GM23248 (cell line): ENCODE measurements around the gene FZD10. TPM values are rescaled to one million over a fixed set of nuclear protein-coding genes. Genes with fewer than 3 reads are reported as not detected.

Source experiments
- DNase-seq: peaks from one replicate; pipeline ENCODE4 v3.0.0-alpha.2; 2015
- H2AFZ ChIP-seq: fragments of 200-600 bp; sonication (generic); 2 replicates; pipeline ENCODE4 v1.6.1; 2016; ENCODE audit warnings: antibody characterized with exemption
- H3F3A ChIP-seq: fragments of 200-600 bp; sonication (generic); 2 replicates; pipeline ENCODE4 v1.6.1; 2016; ENCODE audit warnings: mild to moderate bottlenecking, antibody characterized with exemption, mixed run types; ENCODE audit not compliant: insufficient read depth
- H3K27ac ChIP-seq: fragments of 200-600 bp; sonication (generic); 2 replicates; pipeline ENCODE4 v1.5.1; 2016; ENCODE audit warnings: mild to moderate bottlenecking
- H3K27me3 ChIP-seq: fragments of 200-600 bp; sonication (generic); replicated peaks from 2 replicates; pipeline ENCODE4 v1.6.1; 2016; ENCODE audit warnings: mild to moderate bottlenecking; ENCODE audit not compliant: insufficient read depth
- H3K36me3 ChIP-seq: fragments of 200-600 bp; sonication (generic); 2 replicates; pipeline ENCODE4 v1.6.1; 2016; ENCODE audit warnings: low read depth, mild to moderate bottlenecking
- H3K4me1 ChIP-seq: fragments of 200-600 bp; sonication (generic); 2 replicates; pipeline ENCODE4 v1.6.1; 2016; ENCODE audit warnings: mild to moderate bottlenecking; ENCODE audit not compliant: insufficient read depth
- H3K4me2 ChIP-seq: fragments of 200-600 bp; sonication (generic); one replicate; pipeline ENCODE4 v1.6.1; 2016; ENCODE audit warnings: mild to moderate bottlenecking; ENCODE audit not compliant: unreplicated experiment
- H3K4me3 ChIP-seq: fragments of 200-600 bp; sonication (generic); 2 replicates; pipeline ENCODE4 v1.5.1; 2016; ENCODE audit warnings: mild to moderate bottlenecking
- H3K79me2 ChIP-seq: fragments of 200-600 bp; sonication (generic); 2 replicates; pipeline ENCODE4 v1.6.1; 2016; ENCODE audit warnings: mild to moderate bottlenecking; ENCODE audit not compliant: insufficient read depth
- H3K9ac ChIP-seq: fragments of 200-600 bp; sonication (generic); 2 replicates; pipeline ENCODE4 v1.6.1; 2016; ENCODE audit warnings: mild to moderate bottlenecking
- H3K9me2 ChIP-seq: fragments of 200-600 bp; sonication (generic); 2 replicates; pipeline ENCODE4 v1.6.1; 2016; ENCODE audit warnings: mixed run types, mild to moderate bottlenecking, moderate library complexity; ENCODE audit not compliant: insufficient read depth
- H3K9me3 ChIP-seq: fragments of 200-600 bp; sonication (generic); one replicate; pipeline ENCODE4 v1.6.1; 2017; ENCODE audit warnings: low read depth
- H4K20me1 ChIP-seq: fragments of 200-600 bp; sonication (generic); 2 replicates; pipeline ENCODE4 v1.6.0; 2016; ENCODE audit not compliant: insufficient read depth
- EZH2 ChIP-seq: fragments of 200-600 bp; sonication (generic); IDR thresholded peaks from 2 replicates; pipeline ENCODE4 v1.6.1; 2018; ENCODE audit warnings: antibody characterized with exemption, mild to moderate bottlenecking; ENCODE audit not compliant: insufficient read depth, poor library complexity, severe bottlenecking
- EZH2phosphoT487 ChIP-seq: fragments of 200-600 bp; sonication (generic); IDR thresholded peaks from 2 replicates; pipeline ENCODE4 v1.6.1; 2018; ENCODE audit warnings: antibody characterized with exemption, moderate library complexity, mild to moderate bottlenecking, low read depth; ENCODE audit not compliant: insufficient read depth
- WGBS, 2 experiments: methylation state at CpG; one replicate each; pipeline ENCODE4 v1.1.6; 2015 to 2017; ENCODE audit warnings: low lambda C conversion rate in 2 of 2, low coverage in 1 of 2; ENCODE audit errors: missing lambda C conversion rate in 2 of 2; 5-methylcytosine and 5-hydroxymethylcytosine counted together
- in situ Hi-C: fragments of 300-500 bp; cut with MboI; formaldehyde crosslinking; loops from 2 replicates; pipeline ENCODE4 v1.15.0; 2020
- polyA plus RNA-seq: library from polyadenylated mRNA; unstranded; fragments of >200 nt; fragmentation: Nextera tagmentation; extraction: Ambion mirVana; gene quantifications from 2 replicates; pipeline ENCODE4 v1.2.1, GENCODE V29; 2016
- total RNA-seq: library from RNA; depleted of rRNA; stranded (reverse); fragments of >200 nt; shearing (Covaris generic); gene quantifications from 2 replicates; pipeline ENCODE4 v1.2.3, GENCODE V29; 2014

Gene FZD10
- total and polyA plus RNA-seq, 2 experiments from 2014 or later: not detected

DNA sequence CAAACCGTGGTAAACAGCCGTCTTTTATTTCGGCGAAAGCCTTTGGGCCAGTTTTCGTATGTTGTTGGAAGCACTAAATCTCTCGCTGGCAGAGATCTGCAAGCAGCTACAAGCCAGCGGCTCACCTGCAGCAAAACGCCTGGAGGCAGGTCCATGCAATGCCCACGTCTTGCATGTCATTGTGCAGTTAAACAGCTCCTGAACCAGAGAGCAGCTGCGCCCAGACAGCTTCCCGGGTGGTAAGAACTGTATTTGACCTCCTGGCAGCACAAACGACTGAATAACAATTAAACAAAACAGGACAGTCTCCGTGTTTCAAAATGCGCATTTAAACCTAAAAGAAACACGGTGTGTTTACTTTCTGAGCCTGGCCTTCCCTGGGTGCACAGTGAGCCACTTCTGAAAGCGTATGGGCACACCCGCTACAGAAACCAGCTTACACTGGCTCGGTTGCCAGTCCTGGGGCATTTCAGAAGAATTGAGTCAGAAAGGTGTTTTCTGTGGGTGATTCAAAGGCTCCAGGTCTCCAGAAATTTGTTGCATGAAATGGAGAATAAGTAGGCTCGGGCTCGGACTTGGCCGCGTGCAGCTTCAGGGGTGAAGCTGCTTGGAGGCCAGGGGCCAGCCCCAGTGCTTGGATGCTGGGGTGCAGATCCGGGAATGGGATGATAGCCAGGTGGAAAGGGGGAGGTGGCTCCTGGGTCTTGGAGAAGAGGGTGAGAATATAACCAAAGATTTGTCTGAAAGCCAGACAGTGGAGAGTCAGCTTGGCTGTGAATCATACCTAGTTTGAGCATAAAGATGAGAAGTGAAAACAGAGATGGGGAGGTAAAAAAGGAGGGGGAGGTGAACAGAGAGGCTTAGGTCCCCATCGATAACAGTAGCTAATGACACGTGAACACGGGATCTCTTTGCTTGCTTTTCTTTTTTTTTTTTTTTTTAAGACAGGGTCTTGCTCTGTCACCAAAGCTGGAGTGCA is 24.9 kb upstream of the FZD10 start:
- no peak overlapping the region for H3K4me3 ChIP-seq
- no peaks in the 10 kb centered on the region for H3K9me3 ChIP-seq
- DNase-seq: no peak
- H3K27ac ChIP-seq: no peak overlapping the region
- no peak overlapping the region for H3K9ac ChIP-seq
- no peak for TF ChIP-seq EZH2phosphoT487
- no peak for TF ChIP-seq EZH2
- H3K36me3 ChIP-seq: no peaks in the 10 kb centered on the region
- no peaks in the 10 kb centered on the region for H3F3A ChIP-seq
- in situ Hi-C loops: no loop called here
- H4K20me1 ChIP-seq: no peaks in the 10 kb centered on the region
- WGBS, 2 experiments: 64 to 66% methylated on average over 26 of the region's 26 CpGs
- H3K27me3 ChIP-seq: no peaks in the 10 kb centered on the region
- H3K4me2 ChIP-seq: no peak overlapping the region
- H3K4me1 ChIP-seq: no peaks in the 10 kb centered on the region
- H3K9me2 ChIP-seq: no peaks in the 10 kb centered on the region
- no peak overlapping the region for H2AFZ ChIP-seq
- H3K79me2 ChIP-seq: no peaks in the 10 kb centered on the region

DNA sequence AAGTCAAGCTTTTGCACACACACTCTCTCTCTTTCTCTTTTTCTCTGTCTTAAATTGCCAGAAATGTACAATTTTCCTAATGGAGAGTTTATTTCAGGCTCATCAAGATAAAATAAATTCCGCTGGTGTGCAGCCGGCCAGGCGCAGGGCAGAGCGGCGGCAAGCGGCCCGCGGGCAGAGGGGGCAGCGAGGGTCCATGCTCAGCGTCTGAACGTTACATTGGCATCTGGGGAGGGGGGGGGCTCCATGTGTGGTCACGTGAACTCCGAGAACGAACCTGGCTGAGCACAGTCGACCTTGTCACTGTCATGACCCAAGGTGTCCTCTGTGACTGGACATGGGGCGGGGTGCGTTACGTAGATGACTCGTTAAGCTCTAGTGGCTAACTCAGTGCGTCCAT is 23.8 kb upstream of the FZD10 start:
- no peaks in the 10 kb centered on the region for H3K36me3 ChIP-seq
- H3F3A ChIP-seq: no peaks in the 10 kb centered on the region
- no peaks in the 10 kb centered on the region for H3K4me1 ChIP-seq
- 78 to 81% methylated on average over 18 to 20 of the region's 20 CpGs for WGBS, 2 experiments
- in situ Hi-C loops: no loop called here
- H2AFZ ChIP-seq: no peak overlapping the region
- H3K4me2 ChIP-seq: no peak overlapping the region
- H3K9me2 ChIP-seq: no peaks in the 10 kb centered on the region
- no peak for TF ChIP-seq EZH2
- no peak for TF ChIP-seq EZH2phosphoT487
- H4K20me1 ChIP-seq: no peaks in the 10 kb centered on the region
- no peak for DNase-seq
- H3K4me3 ChIP-seq: no peak overlapping the region
- H3K27ac ChIP-seq: no peak overlapping the region
- H3K79me2 ChIP-seq: no peaks in the 10 kb centered on the region
- no peaks in the 10 kb centered on the region for H3K27me3 ChIP-seq
- no peaks in the 10 kb centered on the region for H3K9me3 ChIP-seq
- no peak overlapping the region for H3K9ac ChIP-seq

DNA sequence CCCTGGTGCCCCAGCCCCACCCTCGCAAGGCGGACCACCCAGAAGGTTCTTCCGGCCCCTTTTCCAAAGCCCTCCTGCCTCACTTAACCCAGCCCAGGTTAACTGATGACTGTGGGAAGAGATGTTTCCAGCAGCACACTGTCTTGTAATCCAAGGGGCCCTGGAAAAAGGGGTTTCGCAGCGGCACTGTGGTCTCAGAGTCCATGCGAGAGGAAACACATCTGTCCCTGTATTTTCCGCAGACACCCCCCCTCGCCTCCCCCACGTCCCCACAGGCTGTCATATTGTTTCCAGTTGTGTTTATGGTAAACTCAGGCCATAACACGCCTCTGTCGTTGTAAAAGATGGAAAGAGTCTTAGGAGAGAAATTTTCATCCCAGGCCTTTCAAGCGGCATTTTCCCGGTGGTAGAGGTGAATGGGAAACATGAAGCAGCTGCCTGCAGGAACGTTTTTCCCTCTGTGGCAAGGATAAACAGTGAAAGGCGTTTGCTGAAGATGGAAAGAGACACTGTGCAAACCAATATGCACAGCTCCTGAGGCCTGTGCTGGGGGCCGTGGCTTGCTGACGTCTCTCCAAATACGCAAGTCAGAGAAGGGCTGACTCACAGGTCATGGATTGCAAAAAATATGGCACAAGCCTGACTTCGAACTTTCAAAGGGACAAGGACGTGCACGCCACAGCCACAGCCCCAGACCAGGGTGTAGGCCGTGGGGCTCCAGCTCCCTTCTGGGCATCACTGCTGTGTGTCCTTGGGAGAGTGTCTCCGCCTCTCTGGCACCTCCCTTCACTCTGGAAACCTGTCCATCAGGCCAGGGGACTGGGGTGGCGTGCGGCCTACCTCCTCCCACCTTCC is 22.5 kb upstream of the FZD10 start:
- H3K9me2 ChIP-seq: no peaks in the 10 kb centered on the region

DNA sequence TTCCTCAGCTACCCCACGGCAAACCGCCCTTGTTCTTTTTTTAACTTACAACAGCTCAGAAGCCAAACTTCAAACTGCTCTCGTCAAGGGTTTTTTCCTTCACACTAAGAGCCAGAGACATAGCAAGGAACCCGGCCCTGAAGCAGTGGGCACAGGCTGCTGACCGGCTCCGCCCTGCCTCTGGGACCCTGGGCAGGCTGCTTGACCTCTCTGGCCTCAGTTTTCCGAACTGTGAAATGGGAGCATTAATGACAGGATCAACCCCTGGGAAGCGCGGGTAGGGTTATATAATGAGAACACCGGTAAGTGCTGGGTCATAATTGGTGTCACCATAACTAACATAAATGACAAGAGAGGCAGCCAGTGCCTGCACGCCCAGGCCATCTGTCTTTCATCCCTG is 21.2 kb upstream of the FZD10 start:
- Histone ChIP-seq H3K9me3 (no peaks in the 10 kb centered on the region), H4K20me1 (no peaks in the 10 kb centered on the region), H3F3A (no peaks in the 10 kb centered on the region), H3K4me3 (no peak overlapping the region), H3K27me3 (no peaks in the 10 kb centered on the region), H3K4me2 (no peak overlapping the region), H3K27ac (no peak overlapping the region), H3K9me2 (no peaks in the 10 kb centered on the region), H2AFZ (no peak overlapping the region), H3K4me1 (no peaks in the 10 kb centered on the region), H3K9ac (no peak overlapping the region), H3K79me2 (no peaks in the 10 kb centered on the region), H3K36me3 (no peaks in the 10 kb centered on the region)
- TF ChIP-seq EZH2phosphoT487: no peak
- TF ChIP-seq EZH2: no peak
- in situ Hi-C loops: no loop called here
- DNase-seq: no peak
- WGBS, 2 experiments: 62% methylated on average over 11 of the region's 11 CpGs

More for the DNA sequence above, 22.5 kb upstream of the FZD10 start:
- H3K27ac ChIP-seq: no peak overlapping the region
- no peaks in the 10 kb centered on the region for H3K27me3 ChIP-seq
- H3K4me2 ChIP-seq: no peak overlapping the region
- no peaks in the 10 kb centered on the region for H3K79me2 ChIP-seq
- no peak overlapping the region for H3K9ac ChIP-seq
- H3K9me3 ChIP-seq: no peaks in the 10 kb centered on the region
- H3K36me3 ChIP-seq: no peaks in the 10 kb centered on the region
- DNase-seq: no peak
- no peak overlapping the region for H2AFZ ChIP-seq
- no peaks in the 10 kb centered on the region for H3K4me1 ChIP-seq
- H3F3A ChIP-seq: no peaks in the 10 kb centered on the region
- in situ Hi-C loops: no loop called here
- no peaks in the 10 kb centered on the region for H4K20me1 ChIP-seq
- TF ChIP-seq EZH2phosphoT487 (no peak), EZH2 (no peak)
- no peak overlapping the region for H3K4me3 ChIP-seq
- WGBS, 2 experiments: 64 to 66% methylated on average over 24 to 25 of the region's 25 CpGs
